ENCODE measurements around the gene FCMR. TPM values are rescaled to one million over a fixed set of nuclear protein-coding genes. Genes with fewer than 3 reads are reported as not detected.

The FCMR gene
- total and polyA plus RNA-seq, 2 experiments from 2014 or later: 0.84 TPM; not detected in 1

GRCh38 chr1:206957639-206958038 is 35.9 kb upstream of the FCMR start:
- no peak overlapping the region for H3K4me3 Mint-ChIP-seq
- no peak overlapping the region for H3K27ac ChIP-seq (ENCODE audit: low read depth)

More at GRCh38 chr1:206957639-206958038, 35.9 kb upstream of the FCMR start:
- peaks cover 7% of the 10 kb centered on the region for H3K27me3 Mint-ChIP-seq (ENCODE audit: insufficient read depth, low read depth, poor library complexity)
- Histone ChIP-seq H3K4me3 (no peak overlapping the region), H3F3A (replicated peaks; ENCODE audit: low read depth) (no peaks in the 10 kb centered on the region), H3K4me1 (ENCODE audit: insufficient read depth) (no peaks in the 10 kb centered on the region), H4K20me1 (replicated peaks; ENCODE audit: insufficient read depth) (no peaks in the 10 kb centered on the region), H2AFZ (peak overlapping the region; percentile 38; the same call in 1 of the 2 replicates), H3K27me3 (ENCODE audit: insufficient read depth) (no peaks in the 10 kb centered on the region), H3K79me2 (replicated peaks; ENCODE audit: insufficient read depth) (no peaks in the 10 kb centered on the region), H3K36me3 (ENCODE audit: insufficient read depth) (no peaks in the 10 kb centered on the region), H3K4me2 (no peak overlapping the region), H3K9me2 (ENCODE audit: insufficient read depth) (no peaks in the 10 kb centered on the region; the same call in 1 of the 2 replicates)
- H3K9me3 Mint-ChIP-seq: no peaks in the 10 kb centered on the region
- DNase-seq (ENCODE audit: low spot score) (no peak), ATAC-seq (no peak)
- H3K27ac Mint-ChIP-seq: no peak overlapping the region
- H3K36me3 Mint-ChIP-seq (ENCODE audit: low read depth): no peaks in the 10 kb centered on the region
- TF ChIP-seq STAT1 (IDR thresholded peaks at IDR 0.05; ENCODE audit: unreplicated experiment) (no peak), ZNF462 (CRISPR knock-in tag; IDR thresholded peaks at IDR 0.05) (no peak), JUNB (IDR thresholded peaks at IDR 0.05; ENCODE audit: unreplicated experiment) (no peak), EZH2phosphoT487 (IDR thresholded peaks at IDR 0.05; ENCODE audit: unreplicated experiment) (no peak), ZNF114 (CRISPR knock-in tag; IDR thresholded peaks at IDR 0.05) (no peak), NANOG (IDR thresholded peaks at IDR 0.05; ENCODE audit: borderline replicate concordance) (no peak)
- TF ChIP-seq, protein P1, sequence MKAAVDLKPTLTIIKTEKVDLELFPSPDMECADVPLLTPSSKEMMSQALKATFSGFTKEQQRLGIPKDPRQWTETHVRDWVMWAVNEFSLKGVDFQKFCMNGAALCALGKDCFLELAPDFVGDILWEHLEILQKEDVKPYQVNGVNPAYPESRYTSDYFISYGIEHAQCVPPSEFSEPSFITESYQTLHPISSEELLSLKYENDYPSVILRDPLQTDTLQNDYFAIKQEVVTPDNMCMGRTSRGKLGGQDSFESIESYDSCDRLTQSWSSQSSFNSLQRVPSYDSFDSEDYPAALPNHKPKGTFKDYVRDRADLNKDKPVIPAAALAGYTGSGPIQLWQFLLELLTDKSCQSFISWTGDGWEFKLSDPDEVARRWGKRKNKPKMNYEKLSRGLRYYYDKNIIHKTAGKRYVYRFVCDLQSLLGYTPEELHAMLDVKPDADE (IDR thresholded peaks at IDR 0.05): no peak
- TF ChIP-seq, protein P2, sequence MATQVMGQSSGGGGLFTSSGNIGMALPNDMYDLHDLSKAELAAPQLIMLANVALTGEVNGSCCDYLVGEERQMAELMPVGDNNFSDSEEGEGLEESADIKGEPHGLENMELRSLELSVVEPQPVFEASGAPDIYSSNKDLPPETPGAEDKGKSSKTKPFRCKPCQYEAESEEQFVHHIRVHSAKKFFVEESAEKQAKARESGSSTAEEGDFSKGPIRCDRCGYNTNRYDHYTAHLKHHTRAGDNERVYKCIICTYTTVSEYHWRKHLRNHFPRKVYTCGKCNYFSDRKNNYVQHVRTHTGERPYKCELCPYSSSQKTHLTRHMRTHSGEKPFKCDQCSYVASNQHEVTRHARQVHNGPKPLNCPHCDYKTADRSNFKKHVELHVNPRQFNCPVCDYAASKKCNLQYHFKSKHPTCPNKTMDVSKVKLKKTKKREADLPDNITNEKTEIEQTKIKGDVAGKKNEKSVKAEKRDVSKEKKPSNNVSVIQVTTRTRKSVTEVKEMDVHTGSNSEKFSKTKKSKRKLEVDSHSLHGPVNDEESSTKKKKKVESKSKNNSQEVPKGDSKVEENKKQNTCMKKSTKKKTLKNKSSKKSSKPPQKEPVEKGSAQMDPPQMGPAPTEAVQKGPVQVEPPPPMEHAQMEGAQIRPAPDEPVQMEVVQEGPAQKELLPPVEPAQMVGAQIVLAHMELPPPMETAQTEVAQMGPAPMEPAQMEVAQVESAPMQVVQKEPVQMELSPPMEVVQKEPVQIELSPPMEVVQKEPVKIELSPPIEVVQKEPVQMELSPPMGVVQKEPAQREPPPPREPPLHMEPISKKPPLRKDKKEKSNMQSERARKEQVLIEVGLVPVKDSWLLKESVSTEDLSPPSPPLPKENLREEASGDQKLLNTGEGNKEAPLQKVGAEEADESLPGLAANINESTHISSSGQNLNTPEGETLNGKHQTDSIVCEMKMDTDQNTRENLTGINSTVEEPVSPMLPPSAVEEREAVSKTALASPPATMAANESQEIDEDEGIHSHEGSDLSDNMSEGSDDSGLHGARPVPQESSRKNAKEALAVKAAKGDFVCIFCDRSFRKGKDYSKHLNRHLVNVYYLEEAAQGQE (IDR thresholded peaks at IDR 0.05; ENCODE audit: unreplicated experiment): no peak
- TF ChIP-seq, protein P3, sequence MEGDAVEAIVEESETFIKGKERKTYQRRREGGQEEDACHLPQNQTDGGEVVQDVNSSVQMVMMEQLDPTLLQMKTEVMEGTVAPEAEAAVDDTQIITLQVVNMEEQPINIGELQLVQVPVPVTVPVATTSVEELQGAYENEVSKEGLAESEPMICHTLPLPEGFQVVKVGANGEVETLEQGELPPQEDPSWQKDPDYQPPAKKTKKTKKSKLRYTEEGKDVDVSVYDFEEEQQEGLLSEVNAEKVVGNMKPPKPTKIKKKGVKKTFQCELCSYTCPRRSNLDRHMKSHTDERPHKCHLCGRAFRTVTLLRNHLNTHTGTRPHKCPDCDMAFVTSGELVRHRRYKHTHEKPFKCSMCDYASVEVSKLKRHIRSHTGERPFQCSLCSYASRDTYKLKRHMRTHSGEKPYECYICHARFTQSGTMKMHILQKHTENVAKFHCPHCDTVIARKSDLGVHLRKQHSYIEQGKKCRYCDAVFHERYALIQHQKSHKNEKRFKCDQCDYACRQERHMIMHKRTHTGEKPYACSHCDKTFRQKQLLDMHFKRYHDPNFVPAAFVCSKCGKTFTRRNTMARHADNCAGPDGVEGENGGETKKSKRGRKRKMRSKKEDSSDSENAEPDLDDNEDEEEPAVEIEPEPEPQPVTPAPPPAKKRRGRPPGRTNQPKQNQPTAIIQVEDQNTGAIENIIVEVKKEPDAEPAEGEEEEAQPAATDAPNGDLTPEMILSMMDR (conservative IDR thresholded peaks at IDR 0.05; ENCODE audit: low read depth in 2 of 2): no peak
- no peaks in the 10 kb centered on the region for H3K4me1 Mint-ChIP-seq
